ENCODE results near the gene HOXD4. TPM values are rescaled to one million over a fixed set of nuclear protein-coding genes. Genes with fewer than 3 reads are reported as not detected.
A peak's percentile ranks its signal among the peaks of the same experiment; 100 is the strongest.

The HOXD4 gene
- total RNA-seq, 4 donors from 2014 or later: 1.9 to 3.1 TPM; not detected in 2

DNA sequence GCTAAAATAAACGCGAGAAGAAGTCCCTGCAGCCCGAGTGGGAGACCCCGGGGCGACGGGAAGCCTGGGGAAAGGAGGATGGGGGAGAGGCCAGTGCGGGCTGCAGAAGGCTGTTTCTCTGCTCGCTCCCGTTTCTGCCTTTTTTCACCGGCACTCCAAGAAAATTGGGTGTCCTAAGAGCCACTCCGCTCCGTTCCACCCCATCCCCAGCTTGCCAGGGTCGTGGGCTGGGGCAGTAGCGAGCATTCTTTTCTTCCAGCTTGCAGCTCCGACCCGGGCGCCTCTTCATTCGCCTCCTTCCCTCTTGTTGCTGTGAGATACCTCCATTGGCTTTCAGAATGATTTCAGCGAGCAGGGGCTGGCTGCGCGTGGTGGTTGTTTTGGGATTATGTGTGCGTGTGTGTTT, 6.8 kb downstream of the HOXD4 start:
- Histone ChIP-seq H3K27ac (no peak overlapping the region), H3K4me1 (peaks cover 53% of the 10 kb centered on the region), H3K9me3 (no peaks in the 10 kb centered on the region), H3K4me3 (peak overlapping the region; percentile 45), H3K27me3 (peaks cover 99% of the 10 kb centered on the region), H3K36me3 (peaks cover 2% of the 10 kb centered on the region)
- whole genome bisulfite sequencing: 16% methylated on average over 22 of the region's 22 CpGs
- TF ChIP-seq, protein P1, sequence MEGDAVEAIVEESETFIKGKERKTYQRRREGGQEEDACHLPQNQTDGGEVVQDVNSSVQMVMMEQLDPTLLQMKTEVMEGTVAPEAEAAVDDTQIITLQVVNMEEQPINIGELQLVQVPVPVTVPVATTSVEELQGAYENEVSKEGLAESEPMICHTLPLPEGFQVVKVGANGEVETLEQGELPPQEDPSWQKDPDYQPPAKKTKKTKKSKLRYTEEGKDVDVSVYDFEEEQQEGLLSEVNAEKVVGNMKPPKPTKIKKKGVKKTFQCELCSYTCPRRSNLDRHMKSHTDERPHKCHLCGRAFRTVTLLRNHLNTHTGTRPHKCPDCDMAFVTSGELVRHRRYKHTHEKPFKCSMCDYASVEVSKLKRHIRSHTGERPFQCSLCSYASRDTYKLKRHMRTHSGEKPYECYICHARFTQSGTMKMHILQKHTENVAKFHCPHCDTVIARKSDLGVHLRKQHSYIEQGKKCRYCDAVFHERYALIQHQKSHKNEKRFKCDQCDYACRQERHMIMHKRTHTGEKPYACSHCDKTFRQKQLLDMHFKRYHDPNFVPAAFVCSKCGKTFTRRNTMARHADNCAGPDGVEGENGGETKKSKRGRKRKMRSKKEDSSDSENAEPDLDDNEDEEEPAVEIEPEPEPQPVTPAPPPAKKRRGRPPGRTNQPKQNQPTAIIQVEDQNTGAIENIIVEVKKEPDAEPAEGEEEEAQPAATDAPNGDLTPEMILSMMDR (IDR thresholded peaks at IDR 0.05): no peak
- no peak for TF ChIP-seq POLR2AphosphoS5 (IDR thresholded peaks at IDR 0.05)
- no peak for TF ChIP-seq EP300 (IDR thresholded peaks at IDR 0.05)
- TF ChIP-seq POLR2A (IDR thresholded peaks at IDR 0.05): no peak
- no peak for DNase-seq (ENCODE audit: low spot score in 2 of 2)

DNA sequence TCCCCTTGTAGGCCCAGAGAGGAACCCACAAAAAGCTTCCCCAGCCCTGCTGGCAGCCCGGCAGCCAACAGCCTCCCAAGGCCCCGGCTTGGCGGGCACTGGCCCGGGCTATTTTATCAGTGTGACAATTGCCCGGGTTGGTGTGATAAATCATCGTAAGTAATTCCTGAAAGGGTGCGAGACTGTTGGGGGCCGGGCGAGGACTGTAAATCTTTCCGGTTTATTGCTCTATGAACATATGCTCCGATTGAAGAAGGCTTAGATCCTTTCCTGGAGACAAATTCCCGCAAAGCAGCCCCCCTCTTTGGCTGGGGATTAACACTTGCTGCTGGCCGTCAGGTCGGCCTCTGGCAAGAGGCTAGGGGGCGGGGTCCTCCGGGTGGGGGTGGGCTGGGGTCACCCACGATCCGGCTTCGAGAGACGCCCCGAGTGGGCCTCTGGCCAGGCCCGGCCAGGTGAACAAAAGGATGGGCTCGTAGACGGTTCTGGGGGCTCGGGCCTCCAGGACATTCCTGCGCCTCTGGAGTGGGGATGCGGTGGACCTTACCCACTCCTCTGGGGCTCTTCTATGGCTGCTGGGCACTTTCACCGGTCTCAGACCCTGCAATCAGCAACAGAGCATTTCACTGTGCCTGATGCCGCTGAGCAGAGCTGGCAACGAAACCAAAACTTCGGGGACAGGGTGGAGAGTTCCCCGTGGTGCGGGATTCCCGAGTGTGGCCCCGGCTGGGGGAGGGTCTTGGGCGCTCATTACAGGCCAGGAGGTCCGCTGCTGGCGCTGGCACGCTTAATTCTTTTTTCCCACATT, 7.7 kb downstream of the HOXD4 start:
- WGBS: 45% methylated on average over 14 of the region's 39 CpGs
- no peaks in the 10 kb centered on the region for H3K36me3 ChIP-seq
- peaks cover 99% of the 10 kb centered on the region for H3K27me3 ChIP-seq
- no peak for DNase-seq (ENCODE audit: low spot score in 2 of 2)
- H3K27ac ChIP-seq: no peak overlapping the region
- no peaks in the 10 kb centered on the region for H3K9me3 ChIP-seq
- no peak for TF ChIP-seq POLR2A (IDR thresholded peaks at IDR 0.05)
- no peak for TF ChIP-seq POLR2AphosphoS5 (IDR thresholded peaks at IDR 0.05)
- no peak for TF ChIP-seq EP300 (IDR thresholded peaks at IDR 0.05)
- TF ChIP-seq, protein P1 (IDR thresholded peaks at IDR 0.05): no peak
- H3K4me1 ChIP-seq: peaks cover 53% of the 10 kb centered on the region
- H3K4me3 ChIP-seq: peak overlapping the region; percentile 26

DNA sequence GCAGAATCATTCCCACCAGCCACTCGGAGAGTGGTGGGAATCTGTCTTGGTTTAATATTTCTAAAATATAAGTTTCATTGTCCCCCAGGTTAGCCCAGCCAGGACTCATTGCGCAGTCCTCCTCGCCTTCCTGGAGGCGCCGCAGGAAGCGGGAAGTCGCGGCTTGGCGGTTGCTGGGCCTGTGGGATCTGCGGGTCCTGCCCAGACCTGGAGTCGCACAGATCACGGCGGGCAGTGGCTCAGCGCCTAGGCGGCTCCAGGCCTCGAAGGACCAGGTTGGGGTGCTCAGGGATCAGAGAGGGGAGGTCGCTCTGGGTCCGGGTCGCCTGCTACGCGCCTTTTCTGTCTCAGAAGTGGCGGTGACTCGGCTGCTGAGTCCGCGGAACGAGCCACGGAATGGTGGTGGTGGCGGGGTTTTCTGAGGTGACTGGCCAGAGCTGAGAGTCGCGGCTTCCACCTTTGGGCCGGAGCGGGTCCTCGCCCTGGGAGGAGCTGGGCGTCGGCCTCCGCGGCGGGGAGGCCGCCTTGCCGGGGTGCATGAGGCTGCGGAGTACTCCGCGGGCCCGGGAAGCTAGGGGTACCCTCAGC, 8.4 kb downstream of the HOXD4 start:
- no peaks in the 10 kb centered on the region for H3K9me3 ChIP-seq
- no peaks in the 10 kb centered on the region for H3K36me3 ChIP-seq
- WGBS: 48% methylated on average over 21 of the region's 44 CpGs
- H3K4me1 ChIP-seq: peaks cover 55% of the 10 kb centered on the region
- peak in 1 of 2 donors; percentile 53 for DNase-seq (ENCODE audit: low spot score in 2 of 2)
- TF ChIP-seq POLR2A (IDR thresholded peaks at IDR 0.05) (no peak), EP300 (IDR thresholded peaks at IDR 0.05) (no peak), POLR2AphosphoS5 (IDR thresholded peaks at IDR 0.05) (no peak)
- no peak overlapping the region for H3K27ac ChIP-seq
- peaks cover 99% of the 10 kb centered on the region for H3K27me3 ChIP-seq
- peak overlapping the region; percentile 26 for H3K4me3 ChIP-seq

DNA sequence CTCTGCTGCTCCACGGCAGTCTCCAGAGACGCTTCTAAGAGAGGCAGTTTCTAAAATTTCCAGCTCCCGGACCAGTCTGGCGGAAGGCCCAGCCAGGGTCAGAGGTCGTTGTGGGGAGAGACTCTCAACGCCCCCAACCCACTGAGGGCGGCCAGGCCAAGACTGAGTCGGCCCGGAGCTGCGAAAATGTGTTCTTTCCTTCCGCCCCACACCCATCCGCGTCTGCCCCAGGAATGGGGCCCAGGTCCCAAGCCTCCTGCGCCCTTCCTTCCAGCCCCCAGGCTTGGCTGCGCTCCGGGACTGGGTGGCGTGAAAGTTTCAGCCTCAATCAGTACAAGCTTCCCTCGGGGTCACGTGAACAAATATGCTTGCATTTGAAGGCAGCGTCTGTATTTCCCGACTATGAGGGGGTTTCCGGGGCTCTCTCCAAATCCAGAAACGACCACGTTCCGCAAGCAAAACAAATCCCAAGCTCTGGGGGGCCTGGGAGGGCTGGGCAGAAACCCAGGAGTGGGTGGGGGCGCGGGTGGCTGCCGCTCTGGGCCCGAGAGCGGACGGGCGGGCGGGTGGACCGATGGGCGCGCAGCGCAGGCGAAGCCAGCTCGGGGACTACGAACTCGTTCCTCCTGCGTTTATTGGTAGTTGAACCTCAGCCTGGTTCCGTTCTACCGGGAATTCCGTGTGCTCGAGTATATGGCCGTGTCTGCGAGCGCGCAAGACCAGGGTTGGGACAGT, 9.1 kb downstream of the HOXD4 start:
- no peak overlapping the region for H3K27ac ChIP-seq
- peaks cover 58% of the 10 kb centered on the region for H3K4me1 ChIP-seq
- TF ChIP-seq, protein P1 (IDR thresholded peaks at IDR 0.05): no peak
- TF ChIP-seq POLR2AphosphoS5 (IDR thresholded peaks at IDR 0.05): no peak
- TF ChIP-seq EP300 (IDR thresholded peaks at IDR 0.05): no peak
- no peak for TF ChIP-seq POLR2A (IDR thresholded peaks at IDR 0.05)
- WGBS: 39% methylated on average over 32 of the region's 50 CpGs
- peak overlapping the region; percentile 26 for H3K4me3 ChIP-seq
- no peaks in the 10 kb centered on the region for H3K9me3 ChIP-seq
- DNase-seq (ENCODE audit: low spot score in 2 of 2): no peak
- peaks cover 99% of the 10 kb centered on the region for H3K27me3 ChIP-seq
- no peaks in the 10 kb centered on the region for H3K36me3 ChIP-seq

DNA sequence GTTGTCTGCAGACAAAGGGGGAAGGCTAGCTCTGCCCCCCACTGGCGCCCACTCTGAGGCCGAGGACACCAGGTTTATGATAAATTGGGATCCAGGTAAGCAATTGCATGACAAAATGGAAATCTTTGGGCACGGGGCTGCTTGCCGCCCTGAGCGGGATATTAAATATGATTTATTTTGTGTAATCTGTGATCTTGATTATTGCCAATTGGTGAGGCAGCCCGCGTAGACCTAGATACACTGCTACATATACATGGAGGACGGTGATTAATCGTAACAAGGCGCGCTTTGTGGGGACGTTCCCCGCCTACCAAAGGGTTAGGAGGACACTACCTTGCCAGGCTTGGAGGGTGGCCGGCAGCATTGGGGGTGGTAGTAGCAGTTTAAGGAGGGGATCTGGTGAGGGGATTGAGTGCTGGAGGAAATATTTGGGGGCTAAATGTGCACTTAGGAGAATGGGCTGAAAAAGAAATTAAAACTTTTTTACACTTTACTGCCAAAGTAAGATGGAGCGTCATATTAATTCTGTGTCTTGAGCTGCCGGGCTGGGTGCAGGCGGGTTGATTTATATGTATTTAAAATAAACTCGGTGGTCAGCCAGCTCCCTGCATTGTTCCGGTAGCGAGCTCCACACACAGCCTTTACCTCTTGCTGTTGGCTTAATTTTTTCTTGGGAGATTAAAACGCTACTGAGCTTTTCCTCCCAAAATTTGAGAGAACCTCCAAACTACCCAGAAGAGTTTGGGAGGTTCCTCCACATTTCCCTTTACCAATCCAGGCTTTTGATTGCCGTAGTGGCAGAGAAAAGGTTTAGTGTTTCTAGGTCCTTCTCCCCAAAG, 9.9 kb downstream of the HOXD4 start:
- H3K27ac ChIP-seq: no peak overlapping the region
- H3K27me3 ChIP-seq: peaks cover 99% of the 10 kb centered on the region
- peaks cover 58% of the 10 kb centered on the region for H3K4me1 ChIP-seq
- peak overlapping the region; percentile 26 for H3K4me3 ChIP-seq
- H3K9me3 ChIP-seq: no peaks in the 10 kb centered on the region
- H3K36me3 ChIP-seq: no peaks in the 10 kb centered on the region
- no peak for DNase-seq (ENCODE audit: low spot score in 2 of 2)
- WGBS: 52% methylated on average over 22 of the region's 22 CpGs
- TF ChIP-seq, protein P1 (IDR thresholded peaks at IDR 0.05): no peak
- TF ChIP-seq POLR2AphosphoS5 (IDR thresholded peaks at IDR 0.05) (no peak), EP300 (IDR thresholded peaks at IDR 0.05) (no peak), POLR2A (IDR thresholded peaks at IDR 0.05) (no peak)

Data from suprapubic skin (tissue), 4 donors.